Upper lobe of right lung (tissue), 1 donor: Measurements from ENCODE around the gene C1QL2. TPM values are rescaled to one million over a fixed set of nuclear protein-coding genes. Genes with fewer than 3 reads are reported as not detected.

Experiments
- ATAC-seq: fragments of 200-7000 bp; cut with Tn5 transposase; one replicate; pipeline ENCODE4 v1.9.1; 2020; ENCODE audit warnings: mild to moderate bottlenecking, moderate library complexity
- DNase-seq: peaks from one replicate; pipeline ENCODE4 v3.0.0-alpha.2; 2020
- H3K27ac ChIP-seq: fragments of 200-600 bp; one replicate; pipeline ENCODE4 v1.8.0; 2022
- H3K27me3 ChIP-seq: fragments of 200-600 bp; one replicate; pipeline ENCODE4 v1.8.0; 2022; ENCODE audit warnings: mild to moderate bottlenecking
- H3K36me3 ChIP-seq: fragments of 200-600 bp; one replicate; pipeline ENCODE4 v1.8.0; 2022
- H3K4me1 ChIP-seq: fragments of 200-600 bp; one replicate; pipeline ENCODE4 v1.8.0; 2022
- H3K4me3 ChIP-seq: fragments of 200-600 bp; one replicate; pipeline ENCODE4 v1.8.0; 2022; ENCODE audit warnings: mild to moderate bottlenecking
- H3K9me3 ChIP-seq: fragments of 200-600 bp; one replicate; pipeline ENCODE4 v1.8.0; 2022
- CTCF ChIP-seq: fragments of 200-600 bp; IDR thresholded peaks from one replicate; pipeline ENCODE4 v1.8.0; 2022; ENCODE audit warnings: antibody characterized with exemption
- intact Hi-C: fragments of 100-400 bp; cut with DNase I; formaldehyde crosslinking; loops from one replicate; pipeline ENCODE4 v1.11.0; 2022
- long read RNA-seq: library from polyadenylated mRNA; unstranded; transcript quantifications from one replicate; pipeline ENCODE4 v2.0.0, GENCODE V29; 2021
- total RNA-seq: library from RNA; stranded (reverse); fragmentation: NEBNext Ultra II Directional; extraction: Animal tissue kit (Norgen Biotek cat#: 25700); gene quantifications from one replicate; pipeline ENCODE4 v1.2.1, GENCODE V29; 2021
- donor health status: DM: no; HTN: yes; CAD: no; lungs with severe emphysema.

Gene C1QL2
- not detected for total RNA-seq
- long read RNA-seq, result 0 reads

DNA sequence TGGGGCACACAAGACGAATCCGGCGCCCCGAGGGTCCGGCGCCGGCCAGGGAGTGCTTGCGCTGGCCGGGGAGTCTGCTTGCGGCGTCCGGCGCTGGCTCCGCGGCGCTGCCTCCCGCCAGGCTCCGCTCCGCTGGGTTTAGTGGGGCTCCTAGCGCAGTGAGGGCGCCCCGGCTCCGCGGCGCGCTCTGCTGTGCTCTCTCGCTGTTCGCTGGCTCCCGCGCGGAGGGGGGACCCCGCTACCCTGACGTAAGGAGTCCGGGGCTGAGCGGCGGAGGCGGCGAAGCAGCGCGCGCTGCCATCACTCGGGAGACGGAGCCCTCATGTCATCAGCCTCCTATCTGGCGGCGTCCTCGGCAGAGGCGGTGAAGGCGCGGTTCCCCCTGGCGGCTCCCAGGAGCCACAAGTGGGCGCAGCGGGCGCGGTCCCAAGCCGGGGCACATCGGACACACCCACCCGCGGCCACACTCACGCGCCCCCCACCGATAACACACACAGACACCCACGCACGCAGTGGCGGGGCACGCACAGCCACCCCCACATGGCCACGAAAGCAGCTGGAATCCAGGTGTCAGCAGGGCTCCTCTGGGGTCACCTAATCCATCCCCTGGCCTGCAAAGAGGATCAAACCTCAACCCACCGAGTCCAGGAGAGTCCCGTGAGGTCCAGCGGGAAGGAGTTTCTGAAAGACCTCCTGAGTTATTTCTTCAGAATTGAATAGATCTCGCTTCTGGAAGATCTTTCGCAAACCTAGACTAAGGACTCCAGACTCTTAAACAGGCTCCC, at the start of gene C1QL2:
C1QL2 (minus strand) TSS at position 189 of the 785 bp plus-strand sequence. CDS start 482 bp downstream, outside the sequence.
- Histone ChIP-seq H3K27ac (no peak within 1 kb of the TSS), H3K27me3 (peaks cover 72% of the 10 kb centered on the region), H3K9me3 (no peaks in the 10 kb centered on the region), H3K4me3 (no peak within 1 kb of the TSS), H3K4me1 (peaks cover 3% of the 10 kb centered on the region), H3K36me3 (no peaks in the 10 kb centered on the region)
- DNase-seq, result no peak
- intact Hi-C loops, result no loop called here
- TF ChIP-seq CTCF, result no peak
- ATAC-seq, result no peak

DNA sequence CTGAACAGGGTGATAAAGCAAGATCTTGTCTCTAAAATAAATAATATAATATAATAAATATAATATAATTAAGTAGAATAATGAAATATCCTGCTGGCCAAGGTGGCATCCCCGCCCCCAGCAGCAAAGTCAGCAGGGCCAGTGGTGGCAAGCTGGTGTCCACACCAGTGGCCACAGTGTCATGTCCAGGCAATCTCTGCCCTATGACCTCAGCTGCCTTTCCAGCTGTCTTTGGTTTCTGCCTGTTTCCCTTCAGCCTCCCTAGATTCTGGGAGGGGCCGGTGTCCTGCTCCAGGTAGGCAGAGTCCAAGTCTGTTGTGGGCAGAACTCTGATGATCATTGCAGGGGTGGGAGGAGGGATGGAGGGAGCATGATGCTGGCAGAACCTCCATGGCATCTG, 48.9 kb upstream of the C1QL2 start:
- no peaks in the 10 kb centered on the region for H3K27me3 ChIP-seq
- H3K36me3 ChIP-seq, result no peaks in the 10 kb centered on the region
- ATAC-seq (no peak), DNase-seq (no peak)
- H3K9me3 ChIP-seq, result no peaks in the 10 kb centered on the region
- no peak overlapping the region for H3K4me3 ChIP-seq
- no peak for TF ChIP-seq CTCF
- no peak overlapping the region for H3K27ac ChIP-seq
- no peaks in the 10 kb centered on the region for H3K4me1 ChIP-seq
- intact Hi-C loops, result no loop called here

DNA sequence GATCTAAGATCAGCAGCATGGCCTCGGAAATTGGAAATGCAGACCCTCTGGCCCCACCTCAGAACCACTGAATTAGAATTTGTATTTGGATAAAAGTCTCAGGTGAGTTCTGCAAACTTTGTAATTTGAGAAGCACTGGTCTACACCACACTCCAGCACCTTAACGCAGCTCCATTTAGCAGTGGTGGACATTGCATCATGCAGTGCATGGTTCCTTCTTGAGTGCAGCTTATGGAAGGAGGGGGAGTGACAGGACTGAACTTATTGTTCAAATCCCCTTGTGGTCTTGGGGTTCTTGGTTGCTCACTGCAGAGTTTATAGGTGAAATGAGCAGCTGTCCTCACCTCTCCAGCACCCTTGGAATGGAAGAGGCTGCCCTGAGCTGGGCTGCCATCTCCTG, 47.6 kb upstream of the C1QL2 start:
- Histone ChIP-seq H3K4me3 (no peak overlapping the region), H3K27me3 (no peaks in the 10 kb centered on the region), H3K27ac (no peak overlapping the region), H3K36me3 (no peaks in the 10 kb centered on the region), H3K4me1 (no peaks in the 10 kb centered on the region), H3K9me3 (no peaks in the 10 kb centered on the region)
- ATAC-seq, result no peak
- TF ChIP-seq CTCF, result no peak
- intact Hi-C loops, result no loop called here
- DNase-seq, result no peak

GRCh38 chr2:119205001-119205706, 46.6 kb upstream of the C1QL2 start:
- H3K27me3 ChIP-seq, result no peaks in the 10 kb centered on the region
- no peak overlapping the region for H3K4me3 ChIP-seq
- DNase-seq (no peak), ATAC-seq (peak; percentile 7)
- no peaks in the 10 kb centered on the region for H3K9me3 ChIP-seq
- TF ChIP-seq CTCF, result no peak
- no peak overlapping the region for H3K27ac ChIP-seq
- no peaks in the 10 kb centered on the region for H3K4me1 ChIP-seq
- no peaks in the 10 kb centered on the region for H3K36me3 ChIP-seq
- intact Hi-C loops, result no loop called here

DNA sequence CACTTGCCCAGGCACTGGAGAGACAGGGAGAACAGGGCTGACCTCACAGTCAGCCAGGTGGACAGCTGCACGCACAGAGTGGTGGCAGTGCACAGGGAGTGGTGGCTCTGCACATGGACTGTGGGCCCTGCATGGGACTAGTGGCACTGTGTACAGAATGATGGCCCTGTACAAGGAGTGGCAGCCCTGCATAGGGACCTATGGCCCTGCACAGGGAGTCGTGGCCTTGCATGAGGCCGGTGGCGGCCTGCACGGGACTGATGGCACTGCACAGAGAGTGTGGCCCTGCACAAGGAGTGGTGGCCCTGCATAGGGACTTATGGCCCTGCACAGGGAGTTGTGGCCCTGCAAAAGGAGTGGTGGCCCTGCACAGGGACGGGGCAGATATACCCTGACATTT, 46.0 kb upstream of the C1QL2 start:
- no peaks in the 10 kb centered on the region for H3K36me3 ChIP-seq
- H3K27me3 ChIP-seq, result no peaks in the 10 kb centered on the region
- ATAC-seq (peak; percentile 10), DNase-seq (no peak)
- no peak overlapping the region for H3K27ac ChIP-seq
- intact Hi-C loops, result no loop called here
- no peak for TF ChIP-seq CTCF
- H3K4me3 ChIP-seq, result no peak overlapping the region
- no peaks in the 10 kb centered on the region for H3K9me3 ChIP-seq
- H3K4me1 ChIP-seq, result no peaks in the 10 kb centered on the region
